ENCODE measurements around the gene HACD2.
"Not testable (repeated sequence)": the region's sequence is repeated elsewhere in the genome, so short reads cannot be mapped to it uniquely, and the experiment has no call there.

Gene HACD2

GRCh38 chr3:123520656-123521055 lies 64.2 kb downstream of the HACD2 start:
- CTCF ChIA-PET, result interaction anchor here (0.7 kb wide), 1 partner anchor 39 kb away, joined by 3 read pairs; no protein-coding TSS in a partner anchor

GRCh38 chr3:123518892-123519485 lies 65.9 kb downstream of the HACD2 start:
- CTCF ChIA-PET, result no interaction called here
- peaks cover 21% of the 10 kb centered on the region for H3K4me1 Mint-ChIP-seq
- H3K27ac Mint-ChIP-seq, result no peak overlapping the region
- no peaks in the 10 kb centered on the region for H3K9me3 Mint-ChIP-seq
- H3K27me3 Mint-ChIP-seq, result no peaks in the 10 kb centered on the region
- no peak overlapping the region for H3K4me3 Mint-ChIP-seq
- peaks cover 2% of the 10 kb centered on the region for H3K36me3 Mint-ChIP-seq
- no peak for DNase-seq

More at GRCh38 chr3:123520656-123521055, 64.2 kb downstream of the HACD2 start:
- Mint-ChIP-seq H3K4me3 (no peak overlapping the region), H3K4me1 (peaks cover 28% of the 10 kb centered on the region), H3K9me3 (no peaks in the 10 kb centered on the region), H3K27me3 (no peaks in the 10 kb centered on the region), H3K36me3 (peaks cover 5% of the 10 kb centered on the region), H3K27ac (no peak overlapping the region)
- DNase-seq, result no peak

- CTCF ChIA-PET, result no interaction called here
- H3K27ac Mint-ChIP-seq, result no peak overlapping the region
Observed at GRCh38 chr3:123511726-123512125, 73.1 kb downstream of the HACD2 start.

GRCh38 chr3:123511084-123511483 lies 73.8 kb downstream of the HACD2 start:
- Mint-ChIP-seq H3K4me1 (no peaks in the 10 kb centered on the region), H3K4me3 (no peak overlapping the region), H3K27ac (no peak overlapping the region), H3K36me3 (peaks cover 6% of the 10 kb centered on the region), H3K9me3 (no peaks in the 10 kb centered on the region), H3K27me3 (no peaks in the 10 kb centered on the region)
- no peak for DNase-seq
- CTCF ChIA-PET, result no interaction called here

More at GRCh38 chr3:123511726-123512125, 73.1 kb downstream of the HACD2 start:
- no peak for DNase-seq
- Mint-ChIP-seq H3K36me3 (peaks cover 6% of the 10 kb centered on the region), H3K9me3 (no peaks in the 10 kb centered on the region), H3K4me3 (no peak overlapping the region), H3K27me3 (no peaks in the 10 kb centered on the region), H3K4me1 (no peaks in the 10 kb centered on the region)

GRCh38 chr3:123508178-123508577 lies 76.7 kb downstream of the HACD2 start:
- Mint-ChIP-seq H3K36me3 (peaks cover 6% of the 10 kb centered on the region), H3K4me3 (no peak overlapping the region), H3K4me1 (no peaks in the 10 kb centered on the region), H3K27me3 (no peaks in the 10 kb centered on the region), H3K27ac (no peak overlapping the region), H3K9me3 (no peaks in the 10 kb centered on the region)
- CTCF ChIA-PET, result no interaction called here
- DNase-seq, result no peak

- no peak for DNase-seq
- Mint-ChIP-seq H3K27me3 (no peaks in the 10 kb centered on the region), H3K4me3 (no peak overlapping the region), H3K36me3 (peaks cover 4% of the 10 kb centered on the region), H3K4me1 (no peaks in the 10 kb centered on the region), H3K27ac (no peak overlapping the region), H3K9me3 (no peaks in the 10 kb centered on the region)
- CTCF ChIA-PET, result interaction anchor here (1.0 kb wide), 1 partner anchor 17 kb away, joined by 3 read pairs; no protein-coding TSS in a partner anchor
Observed at GRCh38 chr3:123505820-123506219, 79.0 kb downstream of the HACD2 start.

- H3K9me3 Mint-ChIP-seq, result no peaks in the 10 kb centered on the region
- H3K27ac Mint-ChIP-seq, result no peak overlapping the region
- no peaks in the 10 kb centered on the region for H3K27me3 Mint-ChIP-seq
- no peak for DNase-seq
- H3K4me3 Mint-ChIP-seq, result no peak overlapping the region
- CTCF ChIA-PET, result interaction anchor here (0.6 to 0.7 kb wide), 2 partner anchors 14 to 65 kb away, joined by 3 read pairs; no protein-coding TSS in a partner anchor
- no peaks in the 10 kb centered on the region for H3K4me1 Mint-ChIP-seq
- peaks cover 7% of the 10 kb centered on the region for H3K36me3 Mint-ChIP-seq
Observed at GRCh38 chr3:123503203-123503602, 81.7 kb downstream of the HACD2 start.

- Mint-ChIP-seq H3K4me1 (no peaks in the 10 kb centered on the region), H3K36me3 (peaks cover 9% of the 10 kb centered on the region), H3K27ac (no peak overlapping the region), H3K4me3 (no peak overlapping the region), H3K9me3 (no peaks in the 10 kb centered on the region), H3K27me3 (no peaks in the 10 kb centered on the region)
- no peak for DNase-seq
- CTCF ChIA-PET, result interaction anchor here (1.4 kb wide), 1 partner anchor 10 kb away, joined by 10 read pairs; no protein-coding TSS in a partner anchor
Observed at GRCh38 chr3:123499322-123499721, 85.5 kb downstream of the HACD2 start.

GRCh38 chr3:123498761-123499160 lies 86.1 kb downstream of the HACD2 start:
- Mint-ChIP-seq H3K4me1 (no peaks in the 10 kb centered on the region), H3K9me3 (no peaks in the 10 kb centered on the region), H3K27me3 (no peaks in the 10 kb centered on the region), H3K27ac (no peak overlapping the region), H3K4me3 (no peak overlapping the region), H3K36me3 (peaks cover 9% of the 10 kb centered on the region)
- DNase-seq, result no peak
- CTCF ChIA-PET, result interaction anchor here (1.2 to 1.4 kb wide), 2 partner anchors 9 to 169 kb away, joined by 3 to 10 read pairs; no protein-coding TSS in a partner anchor

GRCh38 chr3:123493912-123494311 lies 90.9 kb downstream of the HACD2 start:
- Mint-ChIP-seq H3K4me1 (no peaks in the 10 kb centered on the region), H3K4me3 (no peak overlapping the region), H3K27ac (no peak overlapping the region), H3K27me3 (no peaks in the 10 kb centered on the region), H3K36me3 (peaks cover 3% of the 10 kb centered on the region), H3K9me3 (no peaks in the 10 kb centered on the region)
- CTCF ChIA-PET, result interaction anchor here (1.2 to 1.6 kb wide), 3 partner anchors 11 to 165 kb away, joined by 3 to 5 read pairs (median 3); no protein-coding TSS in a partner anchor
- no peak for DNase-seq

GRCh38 chr3:123491966-123492587 lies 92.8 kb downstream of the HACD2 start:
- Mint-ChIP-seq H3K9me3 (no peaks in the 10 kb centered on the region), H3K36me3 (peaks cover 3% of the 10 kb centered on the region), H3K27me3 (no peaks in the 10 kb centered on the region), H3K4me3 (no peak overlapping the region), H3K4me1 (no peaks in the 10 kb centered on the region), H3K27ac (no peak overlapping the region)
- CTCF ChIA-PET, result interaction anchor here (0.8 kb wide), 1 partner anchor 165 kb away, joined by 3 read pairs; no protein-coding TSS in a partner anchor
- DNase-seq, result no peak

- H3K36me3 Mint-ChIP-seq, result peaks cover 1% of the 10 kb centered on the region
- H3K4me1 Mint-ChIP-seq, result no peaks in the 10 kb centered on the region
- no peaks in the 10 kb centered on the region for H3K9me3 Mint-ChIP-seq
- DNase-seq, result peak; percentile 63
- no peaks in the 10 kb centered on the region for H3K27me3 Mint-ChIP-seq
- H3K27ac Mint-ChIP-seq, result no peak overlapping the region
- CTCF ChIA-PET, result interaction anchor here (0.6 to 2.1 kb wide), 9 partner anchors 9 to 160 kb away, joined by 3 to 10 read pairs (median 3); no protein-coding TSS in a partner anchor
- H3K4me3 Mint-ChIP-seq, result no peak overlapping the region
Observed at GRCh38 chr3:123489400-123490004, 95.4 kb downstream of the HACD2 start.

- H3K36me3 Mint-ChIP-seq, result peaks cover 1% of the 10 kb centered on the region
- no peak for DNase-seq
- H3K4me3 Mint-ChIP-seq, result no peak overlapping the region
- no peaks in the 10 kb centered on the region for H3K27me3 Mint-ChIP-seq
- H3K27ac Mint-ChIP-seq, result no peak overlapping the region
- no peaks in the 10 kb centered on the region for H3K4me1 Mint-ChIP-seq
- H3K9me3 Mint-ChIP-seq, result no peaks in the 10 kb centered on the region
- CTCF ChIA-PET, result interaction anchor here (0.6 to 2.1 kb wide), 10 partner anchors 10 to 203 kb away, joined by 3 to 10 read pairs (median 3); no protein-coding TSS in a partner anchor
Observed at GRCh38 chr3:123488645-123489347, 96.1 kb downstream of the HACD2 start.

- H3K4me1 Mint-ChIP-seq, H3K9me3 Mint-ChIP-seq, DNase-seq, H3K36me3 Mint-ChIP-seq, H3K27ac Mint-ChIP-seq, CTCF ChIA-PET, H3K27me3 Mint-ChIP-seq, H3K4me3 Mint-ChIP-seq: not testable (repeated sequence)
Observed at GRCh38 chr3:123487063-123487462, 97.8 kb downstream of the HACD2 start.
